H1 (cell line): Measurements from ENCODE around the gene TENT5A. TPM values are rescaled to one million over a fixed set of nuclear protein-coding genes. Genes with fewer than 3 reads are reported as not detected.

Experiments
- CTCF ChIA-PET: fragments of 300-600 bp; sonication (Branson Sonifier 250); formaldehyde crosslinking; loops from one replicate; lab custom pipeline; 2021; ENCODE audit not compliant: partially characterized antibody; lab: Charles Lee
- POLR2A ChIA-PET: fragments of 300-600 bp; sonication (Branson Sonifier 250); formaldehyde crosslinking; loops from one replicate; lab custom pipeline; 2021; ENCODE audit warnings: inconsistent platforms; ENCODE audit not compliant: partially characterized antibody; lab: Charles Lee
- DNase-seq, 2 experiments: peaks; one replicate each; pipeline versions ENCODE4 v3.0.0 to v3.0.0-alpha.2; 2010 to 2022; ENCODE audit warnings: low spot score in 2 of 2, low read depth in 1 of 2, mixed read lengths in 1 of 2
- FAIRE-seq: peaks from 2 replicates; lab custom pipeline; 2011; peaks lifted over from hg19 to GRCh38; lab: Jason Lieb, UNC
- H2AFZ ChIP-seq: 2 replicates; pipeline ENCODE4 v1.8.1; 2012; ENCODE audit warnings: low read length, inconsistent platforms
- H2AK5ac ChIP-seq: 2 replicates; pipeline ENCODE4 v1.6.1; 2013; ENCODE audit warnings: low read depth, low read length
- H2BK120ac ChIP-seq: replicated peaks from 2 replicates; pipeline ENCODE3; 2013; ENCODE audit warnings: low read depth, low read length, inconsistent platforms
- H2BK12ac ChIP-seq: 2 replicates; pipeline ENCODE4 v1.6.1; 2013; ENCODE audit warnings: low read depth, low read length
- H2BK15ac ChIP-seq: 2 replicates; pipeline ENCODE4 v1.6.1; 2013; ENCODE audit warnings: low read length
- H2BK20ac ChIP-seq: 2 replicates; pipeline ENCODE4 v1.6.1; 2013; ENCODE audit warnings: low read length
- H2BK5ac ChIP-seq: 2 replicates; pipeline ENCODE4 v1.6.1; 2013; ENCODE audit warnings: low read depth, low read length
- H3K14ac ChIP-seq: 2 replicates; pipeline ENCODE4 v1.6.1; 2013; ENCODE audit warnings: inconsistent platforms; ENCODE audit not compliant: insufficient read length
- H3K18ac ChIP-seq: 2 replicates; pipeline ENCODE4 v1.6.1; 2013; ENCODE audit warnings: low read length; ENCODE audit errors: extremely low read depth
- H3K23ac ChIP-seq: 2 replicates; pipeline ENCODE4 v1.6.1; 2013; ENCODE audit warnings: inconsistent platforms; ENCODE audit not compliant: insufficient read length
- H3K23me2 ChIP-seq: 2 replicates; pipeline ENCODE4 v1.6.1; 2013; ENCODE audit warnings: low read depth, low read length
- H3K27ac ChIP-seq: 2 replicates; pipeline ENCODE4 v1.6.1; 2011; ENCODE audit warnings: low read depth, low read length, inconsistent platforms
- H3K27me3 ChIP-seq, 4 experiments: replicated peaks in 1 of 4; 1 replicate in 1 of 4; 2 replicates in 3 of 4; pipeline versions ENCODE4 v1.6.1 to v1.8.1; 2011 to 2013; ENCODE audit warnings: low read length in 3 of 4, mild to moderate bottlenecking in 3 of 4, inconsistent platforms in 2 of 4, mixed read lengths in 2 of 4, moderate library complexity in 1 of 4; ENCODE audit not compliant: control insufficient read depth in 3 of 4, insufficient read depth in 3 of 4; ENCODE audit errors: extremely low read depth in 1 of 4
- H3K36me3 ChIP-seq, 4 experiments: 2 replicates each; pipeline versions ENCODE4 v1.6.1 to v1.8.1; 2011 to 2013; ENCODE audit warnings: mild to moderate bottlenecking in 4 of 4, low read length in 3 of 4, moderate library complexity in 2 of 4, control low read depth in 1 of 4, inconsistent platforms in 1 of 4; ENCODE audit not compliant: insufficient read depth in 4 of 4, control insufficient read depth in 2 of 4
- H3K4ac ChIP-seq: replicated peaks from 2 replicates; pipeline ENCODE3; 2013; ENCODE audit warnings: low read length, low read depth, mixed read lengths, inconsistent platforms; ENCODE audit not compliant: insufficient read length
- H3K4me1 ChIP-seq, 4 experiments: replicated peaks in 1 of 4; 1 replicate in 1 of 4; 2 replicates in 3 of 4; pipeline versions ENCODE4 v1.6.1 to v1.8.1; 2011 to 2013; ENCODE audit warnings: low read length in 3 of 4, inconsistent platforms in 2 of 4, mixed read lengths in 1 of 4; ENCODE audit not compliant: insufficient read depth in 4 of 4, control insufficient read depth in 3 of 4
- H3K4me2 ChIP-seq, 2 experiments: 2 replicates each; pipeline versions ENCODE4 v1.6.1 to v1.8.1; 2011 to 2013; ENCODE audit warnings: low read depth in 2 of 2, low read length in 2 of 2, control low read depth in 1 of 2, inconsistent platforms in 1 of 2, mild to moderate bottlenecking in 1 of 2; ENCODE audit not compliant: insufficient read depth in 1 of 2
- H3K4me3 ChIP-seq, 4 experiments: fragments of 200-600, 300-600 bp in 1 of 4; sonication (generic), shearing (Covaris generic), sonication (Bioruptor Twin) in 1 of 4; 2 replicates each; pipeline versions ENCODE4 v1.5.1 to v1.8.1; 2011 to 2016; ENCODE audit warnings: low read length in 4 of 4, low read depth in 3 of 4, control low read depth in 2 of 4, inconsistent platforms in 2 of 4, mild to moderate bottlenecking in 2 of 4, mixed read lengths in 1 of 4, moderate library complexity in 1 of 4; ENCODE audit not compliant: insufficient read depth in 2 of 4; ENCODE audit errors: extremely low read depth in 1 of 4
- H3K56ac ChIP-seq: replicated peaks from 2 replicates; pipeline ENCODE3; 2013; ENCODE audit warnings: low read depth, mild to moderate bottlenecking, mixed read lengths, low read length, inconsistent platforms; ENCODE audit not compliant: insufficient read length
- H3K79me1 ChIP-seq: 2 replicates; pipeline ENCODE4 v1.6.1; 2013; ENCODE audit warnings: low read depth, low read length, control low read depth
- H3K79me2 ChIP-seq, 2 experiments: 2 replicates each; pipeline versions ENCODE4 v1.6.1 to v1.8.1; 2012 to 2013; ENCODE audit warnings: low read length in 2 of 2, mild to moderate bottlenecking in 2 of 2, inconsistent platforms in 1 of 2; ENCODE audit not compliant: insufficient read depth in 2 of 2, control insufficient read depth in 1 of 2
- H3K9ac ChIP-seq, 4 experiments: replicated peaks in 1 of 4; 1 replicate in 1 of 4; 2 replicates in 3 of 4; pipeline versions ENCODE4 v1.6.1 to v1.8.1; 2011 to 2013; ENCODE audit warnings: low read depth in 3 of 4, low read length in 3 of 4, control low read depth in 2 of 4, mild to moderate bottlenecking in 2 of 4, moderate library complexity in 2 of 4, inconsistent platforms in 1 of 4; ENCODE audit errors: extremely low read depth in 1 of 4
- H3K9me3 ChIP-seq, 2 experiments: 2 replicates each; pipeline versions ENCODE4 v1.6.1 to v1.8.1; 2012 to 2013; ENCODE audit warnings: mild to moderate bottlenecking in 2 of 2, moderate library complexity in 2 of 2, control low read depth in 1 of 2, inconsistent platforms in 1 of 2, low read depth in 1 of 2, low read length in 1 of 2, mixed read lengths in 1 of 2; ENCODE audit not compliant: insufficient read depth in 2 of 2
- H4K20me1 ChIP-seq, 2 experiments: replicated peaks in 1 of 2; 2 replicates each; pipeline versions ENCODE3 to v1.8.1; 2011 to 2013; ENCODE audit warnings: inconsistent platforms in 2 of 2, low read length in 2 of 2, mild to moderate bottlenecking in 1 of 2; ENCODE audit not compliant: insufficient read depth in 2 of 2, control insufficient read depth in 1 of 2
- H4K5ac ChIP-seq: 2 replicates; pipeline ENCODE4 v1.6.1; 2013; ENCODE audit warnings: low read length, low read depth, mixed read lengths, inconsistent platforms; ENCODE audit not compliant: insufficient read length
- H4K8ac ChIP-seq: 2 replicates; pipeline ENCODE4 v1.8.0; 2013; ENCODE audit warnings: mild to moderate bottlenecking, moderate library complexity, low read length, inconsistent platforms; ENCODE audit not compliant: insufficient read depth; ENCODE audit errors: extremely low read depth
- H4K91ac ChIP-seq: replicated peaks from 2 replicates; pipeline ENCODE3; 2013; ENCODE audit warnings: low read length, mixed read lengths, inconsistent platforms; ENCODE audit not compliant: insufficient read length
- ASH2L ChIP-seq: fragments of 200-600, 300-600 bp; sonication (generic); IDR thresholded peaks from one replicate; pipeline ENCODE4 v1.7.1; 2017; ENCODE audit warnings: low read length
- BCL11A ChIP-seq, 2 experiments: IDR thresholded peaks; one replicate each; pipeline ENCODE4 v1.6.1; 2011; ENCODE audit warnings: low read depth in 2 of 2, low read length in 2 of 2, mild to moderate bottlenecking in 2 of 2
- CEBPB ChIP-seq: IDR thresholded peaks from 2 replicates; pipeline ENCODE4 v1.6.1; 2012; ENCODE audit warnings: low read depth, low read length
- CHD1 ChIP-seq: IDR thresholded peaks from 2 replicates; pipeline ENCODE4 v1.6.1; 2012; ENCODE audit warnings: low read depth, low read length, improper control_type of control experiment
- CHD2 ChIP-seq: IDR thresholded peaks from 2 replicates; pipeline ENCODE4 v1.6.1; 2012; ENCODE audit warnings: low read length, improper control_type of control experiment
- KDM5A ChIP-seq: fragments of 200-600 bp; IDR thresholded peaks from 2 replicates; pipeline ENCODE4 v1.7.1; 2012; ENCODE audit warnings: mild to moderate bottlenecking, low read length, inconsistent platforms, mixed read lengths
- POLR2A ChIP-seq, 2 experiments: IDR thresholded peaks; 1 replicate in 1 of 2; 2 replicates in 1 of 2; pipeline ENCODE4 v1.6.1; 2011; ENCODE audit warnings: low read depth in 2 of 2, low read length in 2 of 2, mild to moderate bottlenecking in 2 of 2; ENCODE audit errors: control extremely low read depth in 1 of 2
- POU5F1 ChIP-seq: IDR thresholded peaks from 2 replicates; pipeline ENCODE4 v1.6.1; 2011; ENCODE audit warnings: low read depth, mild to moderate bottlenecking, low read length, moderate library complexity
- RNF2 ChIP-seq: fragments of 200-900, 300-1000 bp; sonication (generic); IDR thresholded peaks from 2 replicates; pipeline ENCODE4 v1.7.1; 2016; ENCODE audit warnings: borderline replicate concordance, low read depth, mild to moderate bottlenecking, antibody characterized with exemption, low read length; ENCODE audit not compliant: poor library complexity, severe bottlenecking; ENCODE audit errors: missing control alignments
- SRF ChIP-seq: IDR thresholded peaks from 2 replicates; pipeline ENCODE4 v1.6.1; 2011; ENCODE audit warnings: mild to moderate bottlenecking, low read depth, low read length, moderate library complexity
- WGBS, 2 experiments: shearing (Covaris generic) in 1 of 2; methylation state at CpG; one replicate each; pipeline versions ENCODE4 v1.1.6 to v1.1.7; 2013 to 2015; ENCODE audit warnings: low lambda C conversion rate in 2 of 2, mixed read lengths in 2 of 2, inconsistent platforms in 1 of 2, low coverage in 1 of 2, missing lambda C conversion rate in 1 of 2; ENCODE audit not compliant: insufficient replicate concordance in 2 of 2, insufficient coverage in 1 of 2, insufficient read length in 1 of 2; ENCODE audit errors: extremely low coverage in 1 of 2, missing lambda C conversion rate in 1 of 2; 5-methylcytosine and 5-hydroxymethylcytosine counted together
- polyA plus RNA-seq, 7 experiments: library from polyadenylated mRNA; depleted of rRNA in 3 of 7; stranded (reverse) in 5 of 7; unstranded in 2 of 7; fragments of >200 nt in 5 of 7; fragments of 200-250 nt in 2 of 7; gene quantifications; 1 replicate in 5 of 7; 2 replicates in 1 of 7; 4 replicates in 1 of 7; pipeline versions ENCODE4 v1.2.1 to v1.2.3, GENCODE V29; 2011 to 2013; ENCODE audit warnings: missing spikeins in 2 of 7, mixed read lengths in 2 of 7
- total RNA-seq: library from RNA; stranded (reverse); fragmentation: NEBNext Ultra II Directional; extraction: Animal tissue kit (Norgen Biotek cat#: 25700); gene quantifications from 2 replicates; pipeline ENCODE4 v1.2.1, GENCODE V29; 2021
- TF ChIP-seq, protein P1 (sequence below): IDR thresholded peaks from 2 replicates; pipeline ENCODE4 v1.6.1; 2011; ENCODE audit warnings: low read depth, mild to moderate bottlenecking, low read length; ENCODE audit not compliant: insufficient read depth

TENT5A gene
- total and polyA plus RNA-seq, 2 of the 8 experiments (the other 6 are each of a cell fraction or from before 2014, with no cell fraction given): 0.91 to 2.9 TPM

DNA sequence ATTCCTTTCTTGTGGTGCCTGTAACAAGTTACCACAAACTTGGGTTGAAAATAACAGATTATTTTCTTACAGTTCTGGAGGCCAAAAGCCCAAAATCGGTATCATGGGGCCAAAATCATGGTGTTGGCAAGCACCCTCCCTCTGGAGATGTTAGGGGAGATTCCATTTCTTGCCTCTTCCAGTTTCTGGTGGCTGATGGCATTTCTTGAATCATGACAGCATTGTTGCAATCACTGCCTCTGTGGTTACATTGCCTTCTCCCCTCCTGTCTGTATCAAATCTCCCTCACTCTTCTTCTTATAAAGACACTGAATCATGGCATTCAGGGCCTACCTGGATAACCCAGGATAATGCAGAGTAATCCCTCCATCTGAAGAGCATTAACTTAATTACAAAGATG, 17.9 kb upstream of the TENT5A start:
- Histone ChIP-seq H3K4me3 (no peak overlapping the region), H3K9me3 (no peaks in the 10 kb centered on the region), H4K20me1 (no peaks in the 10 kb centered on the region), H3K4ac (no peak overlapping the region), H3K9ac (no peak overlapping the region), H3K18ac (no peak overlapping the region), H2BK12ac (no peak overlapping the region), H2BK5ac (no peak overlapping the region), H3K56ac (no peak overlapping the region), H3K4me2 (no peak overlapping the region), H2BK120ac (no peak overlapping the region), H3K23me2 (no peaks in the 10 kb centered on the region), H4K8ac (no peak overlapping the region), H3K79me1 (no peaks in the 10 kb centered on the region), H2AFZ (no peak overlapping the region), H2BK20ac (no peak overlapping the region), H3K23ac (no peak overlapping the region), H3K14ac (no peak overlapping the region), H3K4me1 (peaks cover 0 to 5% (median 3%) of the 10 kb centered on the region in 4 experiments; a peak in 2 of 7 replicates), H3K27ac (no peak overlapping the region), H3K27me3 (no peaks in the 10 kb centered on the region), H3K79me2 (no peaks in the 10 kb centered on the region), H4K5ac (no peak overlapping the region), H2BK15ac (no peak overlapping the region), H4K91ac (no peak overlapping the region), H2AK5ac (no peak overlapping the region), H3K36me3 (no peaks in the 10 kb centered on the region)
- CTCF ChIA-PET: no interaction called here
- FAIRE-seq (no peak), DNase-seq (no peak)
- POLR2A ChIA-PET: no interaction called here
- TF ChIP-seq CHD2 (no peak), BCL11A (IDR thresholded peaks at IDR 0.05; ENCODE audit: low read depth in 2 of 2, low read length in 2 of 2) (no peak), CEBPB (no peak), POU5F1 (no peak), POLR2A (IDR thresholded peaks at IDR 0.05; ENCODE audit: control extremely low read depth in 1 of 2, low read depth in 2 of 2, low read length in 2 of 2) (no peak), SRF (no peak), KDM5A (no peak), ASH2L (no peak), CHD1 (no peak), RNF2 (no peak)
- TF ChIP-seq, protein P1, sequence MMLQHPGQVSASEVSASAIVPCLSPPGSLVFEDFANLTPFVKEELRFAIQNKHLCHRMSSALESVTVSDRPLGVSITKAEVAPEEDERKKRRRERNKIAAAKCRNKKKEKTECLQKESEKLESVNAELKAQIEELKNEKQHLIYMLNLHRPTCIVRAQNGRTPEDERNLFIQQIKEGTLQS: no peak
- WGBS, 2 experiments: 92% methylated on average over 1 of the region's 1 CpG; no CpG with 5 or more reads in 1 of the 2 experiments
